Activated CD4-positive, alpha-beta T cell treated with anti-CD3 and anti-CD28 coated beads for 36 hours (primary cell): ENCODE data around the gene DAB1. TPM values are rescaled to one million over a fixed set of nuclear protein-coding genes. Genes with fewer than 3 reads are reported as not detected.

Experiments used
- ATAC-seq: fragments of 200-7000 bp; cut with Tn5 transposase; one replicate; pipeline ENCODE4 v1.10.0; 2021; ENCODE audit warnings: mild to moderate bottlenecking, moderate library complexity
- CTCF ChIA-PET: fragments of 350-600 bp; sonication (Branson Sonifier 250); formaldehyde crosslinking; loops from one replicate; lab custom pipeline; 2021; ENCODE audit warnings: antibody characterized with exemption; lab: Charles Lee
- POLR2A ChIA-PET: fragments of 350-600 bp; sonication (Branson Sonifier 250); formaldehyde crosslinking; loops from one replicate; lab custom pipeline; 2021; ENCODE audit warnings: antibody characterized with exemption, inconsistent platforms; lab: Charles Lee
- DNase-seq: peaks from one replicate; pipeline ENCODE4 v3.0.0-alpha.2; 2020
- H3K27ac Mint-ChIP-seq: one replicate; pipeline ENCODE4 v1.8.0; 2021; ENCODE audit warnings: mixed read lengths
- H3K27me3 Mint-ChIP-seq: one replicate; pipeline ENCODE4 v1.8.0; 2021; ENCODE audit warnings: mixed read lengths
- H3K36me3 Mint-ChIP-seq: one replicate; pipeline ENCODE4 v1.8.0; 2021; ENCODE audit warnings: low read depth, mixed read lengths
- H3K4me1 Mint-ChIP-seq: one replicate; pipeline ENCODE4 v1.8.0; 2021; ENCODE audit warnings: mixed read lengths
- H3K4me3 Mint-ChIP-seq: one replicate; pipeline ENCODE4 v1.8.0; 2021; ENCODE audit warnings: mild to moderate bottlenecking, moderate library complexity, mixed read lengths
- H3K9me3 Mint-ChIP-seq: one replicate; pipeline ENCODE4 v1.8.0; 2021; ENCODE audit warnings: low read depth, mixed read lengths
- intact Hi-C, 2 experiments: fragments of 100-400 bp; cut with DNase I in 1 of 2; cut with micrococcal nuclease in 1 of 2; formaldehyde crosslinking; loops; one replicate each; pipeline versions ENCODE4 v1.14.2 to v1.15.1; 2022 to 2024; cut with DNase I, micrococcal nuclease
- total RNA-seq, 2 experiments: library from RNA; stranded (reverse); gene quantifications; one replicate each; pipeline ENCODE4 v1.2.3, GENCODE V29; 2021

Gene DAB1
- total RNA-seq, 2 experiments from 2014 or later = 0.11 TPM; not detected in 1

- POLR2A ChIA-PET = no interaction called here
- intact Hi-C loops = no loop called here
- ATAC-seq (no peak), DNase-seq (no peak)
- CTCF ChIA-PET = no interaction called here
- no peaks in the 10 kb centered on the region for H3K4me1 Mint-ChIP-seq
- no peaks in the 10 kb centered on the region for H3K36me3 Mint-ChIP-seq
- no peak overlapping the region for H3K4me3 Mint-ChIP-seq
- no peak overlapping the region for H3K27ac Mint-ChIP-seq
- H3K9me3 Mint-ChIP-seq = no peaks in the 10 kb centered on the region
- H3K27me3 Mint-ChIP-seq = peaks cover 2% of the 10 kb centered on the region
These were observed 465.3 kb downstream of the DAB1 start for GRCh38 chr1:56958526-56958925.

GRCh38 chr1:56957931-56958330 is 465.9 kb downstream of the DAB1 start:
- intact Hi-C loops = no loop called here

DNA sequence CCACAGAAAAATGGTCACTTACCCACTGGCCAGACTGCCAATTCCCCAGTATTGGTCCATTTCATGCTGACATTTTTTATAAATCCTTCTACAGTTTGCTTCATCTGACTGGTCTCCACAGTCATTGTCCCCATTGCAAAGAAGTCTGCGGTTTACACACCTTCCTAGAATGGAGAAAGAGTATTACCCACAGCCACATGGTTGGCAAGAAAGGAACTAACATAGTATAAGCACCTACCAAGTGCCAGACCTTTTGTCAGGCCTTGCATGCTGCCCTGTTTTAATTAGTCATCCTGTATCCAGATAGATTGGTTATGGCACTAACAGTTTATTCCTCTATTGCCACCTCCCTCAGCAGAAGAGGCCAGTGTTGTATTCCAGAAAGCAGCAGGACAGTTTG is 469.2 kb downstream of the DAB1 start:
- DNase-seq (no peak), ATAC-seq (no peak)
- POLR2A ChIA-PET = no interaction called here
- H3K27me3 Mint-ChIP-seq = no peaks in the 10 kb centered on the region
- CTCF ChIA-PET = no interaction called here
- no peak overlapping the region for H3K27ac Mint-ChIP-seq
- no peak overlapping the region for H3K4me3 Mint-ChIP-seq
- intact Hi-C loops = no loop called here
- H3K9me3 Mint-ChIP-seq = no peaks in the 10 kb centered on the region
- H3K36me3 Mint-ChIP-seq = no peaks in the 10 kb centered on the region
- H3K4me1 Mint-ChIP-seq = no peaks in the 10 kb centered on the region

More at GRCh38 chr1:56957931-56958330, 465.9 kb downstream of the DAB1 start:
- DNase-seq (no peak), ATAC-seq (no peak)
- CTCF ChIA-PET = no interaction called here
- no peaks in the 10 kb centered on the region for H3K36me3 Mint-ChIP-seq
- no peaks in the 10 kb centered on the region for H3K4me1 Mint-ChIP-seq
- no peak overlapping the region for H3K4me3 Mint-ChIP-seq
- H3K27ac Mint-ChIP-seq = no peak overlapping the region
- POLR2A ChIA-PET = no interaction called here
- no peaks in the 10 kb centered on the region for H3K9me3 Mint-ChIP-seq
- H3K27me3 Mint-ChIP-seq = peaks cover 2% of the 10 kb centered on the region

DNA sequence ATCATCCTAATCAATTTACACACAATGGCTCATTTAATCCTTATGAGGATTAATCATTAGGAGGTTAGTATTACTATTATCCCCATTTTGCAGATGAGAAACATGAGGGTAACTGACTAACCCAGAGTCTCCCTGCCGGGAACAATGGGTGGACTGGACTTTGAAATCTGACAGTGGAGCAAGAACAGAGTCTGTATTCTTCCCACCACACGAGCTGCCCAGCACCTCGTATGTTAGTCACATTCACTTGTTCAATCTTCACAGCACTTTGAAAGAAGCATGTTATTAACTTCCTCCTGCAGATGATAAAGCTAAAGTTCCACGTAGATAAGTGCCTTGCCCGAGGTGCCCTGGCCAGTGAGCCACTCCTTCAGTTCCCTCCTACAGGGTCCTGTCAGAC is 470.5 kb downstream of the DAB1 start:
- ChIA-PET CTCF (no interaction called here), POLR2A (no interaction called here)
- intact Hi-C loops = no loop called here
- Mint-ChIP-seq H3K27me3 (no peaks in the 10 kb centered on the region), H3K36me3 (no peaks in the 10 kb centered on the region), H3K4me1 (no peaks in the 10 kb centered on the region), H3K27ac (no peak overlapping the region), H3K4me3 (no peak overlapping the region), H3K9me3 (no peaks in the 10 kb centered on the region)
- no peak for DNase-seq
- no peak for ATAC-seq

- ChIA-PET POLR2A (no interaction called here), CTCF (interaction anchor here (0.7 kb wide), 1 partner anchor 99 kb away, joined by 3 read pairs; no protein-coding TSS in a partner anchor)
- intact Hi-C loops = no loop called here
- H3K9me3 Mint-ChIP-seq = no peaks in the 10 kb centered on the region
- no peaks in the 10 kb centered on the region for H3K27me3 Mint-ChIP-seq
- DNase-seq = no peak
- H3K4me3 Mint-ChIP-seq = no peak overlapping the region
- no peak for ATAC-seq
- H3K36me3 Mint-ChIP-seq = no peaks in the 10 kb centered on the region
- no peak overlapping the region for H3K27ac Mint-ChIP-seq
- H3K4me1 Mint-ChIP-seq = no peaks in the 10 kb centered on the region
These were observed 471.4 kb downstream of the DAB1 start for GRCh38 chr1:56952501-56952900.

- no peak overlapping the region for H3K4me3 Mint-ChIP-seq
- H3K27ac Mint-ChIP-seq = no peak overlapping the region
- no peak for DNase-seq
- H3K27me3 Mint-ChIP-seq = no peaks in the 10 kb centered on the region
- no peaks in the 10 kb centered on the region for H3K9me3 Mint-ChIP-seq
- CTCF ChIA-PET = interaction anchor here (0.7 to 1.0 kb wide), 2 partner anchors 10 to 35 kb away, joined by 3 read pairs; no protein-coding TSS in a partner anchor
- intact Hi-C loops = no loop called here
- no peak for ATAC-seq
- POLR2A ChIA-PET = no interaction called here
- H3K4me1 Mint-ChIP-seq = no peaks in the 10 kb centered on the region
- H3K36me3 Mint-ChIP-seq = no peaks in the 10 kb centered on the region
These were observed 475.3 kb downstream of the DAB1 start for GRCh38 chr1:56948403-56949023.
